ENCODE data around the gene TBX5.
"Not testable (repeated sequence)": the region's sequence is repeated elsewhere in the genome, so short reads cannot be mapped to it uniquely, and the experiment has no call there.

The TBX5 gene

GRCh38 chr12:114368685-114369452 lies 37.1 kb downstream of the TBX5 start:
- DNase-seq, result no peak

- no peak for DNase-seq
Observed at GRCh38 chr12:114361992-114362391, 44.0 kb downstream of the TBX5 start.

- DNase-seq, result no peak
Observed at GRCh38 chr12:114361545-114361944, 44.4 kb downstream of the TBX5 start.

- DNase-seq, result no peak
Observed at GRCh38 chr12:114360485-114360884, 45.5 kb downstream of the TBX5 start.

GRCh38 chr12:114355389-114356088 lies 50.4 kb downstream of the TBX5 start:
- DNase-seq, result no peak

GRCh38 chr12:114349239-114349638 lies 56.7 kb downstream of the TBX5 start:
- DNase-seq, result not testable (repeated sequence)

GRCh38 chr12:114347861-114348260 lies 58.1 kb downstream of the TBX5 start:
- DNase-seq, result no peak

- DNase-seq, result no peak
Observed at GRCh38 chr12:114344831-114345230, 61.1 kb downstream of the TBX5 start.

GRCh38 chr12:114344303-114344663 lies 61.7 kb downstream of the TBX5 start:
- no peak for DNase-seq

- DNase-seq, result no peak
Observed at GRCh38 chr12:114343585-114344302, 62.2 kb downstream of the TBX5 start.

- no peak for DNase-seq
Observed at GRCh38 chr12:114342656-114343055, 63.3 kb downstream of the TBX5 start.

GRCh38 chr12:114341635-114342034 lies 64.3 kb downstream of the TBX5 start:
- no peak for DNase-seq

GRCh38 chr12:114340231-114340630 lies 65.7 kb downstream of the TBX5 start:
- no peak for DNase-seq

- no peak for DNase-seq
Observed at GRCh38 chr12:114339626-114340025, 66.3 kb downstream of the TBX5 start.

- DNase-seq, result no peak
Observed at GRCh38 chr12:114335607-114336006, 70.3 kb downstream of the TBX5 start.

GRCh38 chr12:114334395-114334794 lies 71.5 kb downstream of the TBX5 start:
- no peak for DNase-seq

GRCh38 chr12:114328292-114328691 lies 77.7 kb downstream of the TBX5 start:
- no peak for DNase-seq

GRCh38 chr12:114327765-114328164 lies 78.2 kb downstream of the TBX5 start:
- no peak for DNase-seq

GRCh38 chr12:114321524-114321923 lies 84.4 kb downstream of the TBX5 start:
- DNase-seq, result no peak

- no peak for DNase-seq
Observed at GRCh38 chr12:114320968-114321367, 85.0 kb downstream of the TBX5 start.

GRCh38 chr12:114320101-114320500 lies 85.8 kb downstream of the TBX5 start:
- no peak for DNase-seq

- DNase-seq, result no peak
Observed at GRCh38 chr12:114319422-114319821, 86.5 kb downstream of the TBX5 start.

GRCh38 chr12:114318984-114319383 lies 87.0 kb downstream of the TBX5 start:
- no peak for DNase-seq

- DNase-seq, result no peak
Observed at GRCh38 chr12:114316076-114316475, 89.9 kb downstream of the TBX5 start.
